Measurements from ENCODE around the gene TRIM47. TPM values are rescaled to one million over a fixed set of nuclear protein-coding genes. Genes with fewer than 3 reads are reported as not detected.

Gene TRIM47, protein sequence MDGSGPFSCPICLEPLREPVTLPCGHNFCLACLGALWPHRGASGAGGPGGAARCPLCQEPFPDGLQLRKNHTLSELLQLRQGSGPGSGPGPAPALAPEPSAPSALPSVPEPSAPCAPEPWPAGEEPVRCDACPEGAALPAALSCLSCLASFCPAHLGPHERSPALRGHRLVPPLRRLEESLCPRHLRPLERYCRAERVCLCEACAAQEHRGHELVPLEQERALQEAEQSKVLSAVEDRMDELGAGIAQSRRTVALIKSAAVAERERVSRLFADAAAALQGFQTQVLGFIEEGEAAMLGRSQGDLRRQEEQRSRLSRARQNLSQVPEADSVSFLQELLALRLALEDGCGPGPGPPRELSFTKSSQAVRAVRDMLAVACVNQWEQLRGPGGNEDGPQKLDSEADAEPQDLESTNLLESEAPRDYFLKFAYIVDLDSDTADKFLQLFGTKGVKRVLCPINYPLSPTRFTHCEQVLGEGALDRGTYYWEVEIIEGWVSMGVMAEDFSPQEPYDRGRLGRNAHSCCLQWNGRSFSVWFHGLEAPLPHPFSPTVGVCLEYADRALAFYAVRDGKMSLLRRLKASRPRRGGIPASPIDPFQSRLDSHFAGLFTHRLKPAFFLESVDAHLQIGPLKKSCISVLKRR
- 33.4 TPM for total RNA-seq
- long read RNA-seq, transcript TRIM47-201 (6 exons, 2,266 nt): major isoform, 125 of 160 reads
- long read RNA-seq, transcript TRIM47-204 (6 exons, 1,907 nt): minor isoform, 11 of 160 reads
- long read RNA-seq, partial matches to known transcripts: 13 of 160 reads
- long read RNA-seq, other reads (novel, unspliced or antisense): 11 of 160 reads

DNA sequence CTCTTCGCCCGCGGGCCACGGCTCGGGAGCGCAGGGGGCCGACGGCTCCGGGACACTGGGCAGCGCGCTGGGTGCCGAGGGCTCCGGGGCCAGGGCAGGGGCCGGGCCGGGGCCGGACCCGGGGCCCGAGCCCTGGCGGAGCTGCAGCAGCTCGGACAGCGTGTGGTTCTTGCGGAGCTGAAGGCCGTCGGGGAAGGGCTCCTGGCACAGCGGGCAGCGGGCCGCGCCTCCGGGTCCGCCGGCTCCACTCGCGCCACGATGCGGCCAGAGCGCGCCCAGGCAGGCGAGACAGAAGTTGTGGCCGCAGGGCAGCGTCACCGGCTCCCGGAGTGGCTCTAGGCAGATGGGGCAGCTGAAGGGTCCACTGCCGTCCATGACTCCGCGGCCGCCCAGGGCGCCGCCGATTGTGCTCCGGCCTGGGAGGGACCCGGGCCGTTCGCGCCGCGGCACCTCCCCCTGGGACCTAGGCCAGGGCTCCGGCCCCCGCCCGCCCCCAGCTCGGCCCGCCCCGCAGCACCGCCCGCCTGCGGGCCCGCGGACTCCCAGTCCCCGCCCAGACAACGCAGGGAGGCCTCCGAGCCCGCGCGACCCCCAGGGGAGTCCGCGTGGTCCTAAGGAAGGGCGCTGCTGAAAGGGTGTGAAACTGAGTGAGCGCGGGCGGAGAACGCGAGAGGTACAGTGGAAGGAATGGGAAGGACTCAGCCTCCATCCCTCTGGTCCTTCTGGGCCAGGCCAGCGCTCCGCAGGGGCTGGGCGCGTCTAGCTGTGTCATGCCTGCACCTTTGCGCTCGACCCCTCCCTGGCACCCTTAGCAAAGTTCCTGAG is at the start of gene TRIM47:
Gene TRIM47, minus strand, starts transcription at position 408 of the 825 bp plus-strand sequence. Its CDS starts 33 bp downstream, at position 375.
- ATAC-seq (ENCODE audit: poor library complexity) (peak; percentile 62), DNase-seq (peak; percentile 85)
- intact Hi-C loops (cut with DNase I): no loop called here

DNA sequence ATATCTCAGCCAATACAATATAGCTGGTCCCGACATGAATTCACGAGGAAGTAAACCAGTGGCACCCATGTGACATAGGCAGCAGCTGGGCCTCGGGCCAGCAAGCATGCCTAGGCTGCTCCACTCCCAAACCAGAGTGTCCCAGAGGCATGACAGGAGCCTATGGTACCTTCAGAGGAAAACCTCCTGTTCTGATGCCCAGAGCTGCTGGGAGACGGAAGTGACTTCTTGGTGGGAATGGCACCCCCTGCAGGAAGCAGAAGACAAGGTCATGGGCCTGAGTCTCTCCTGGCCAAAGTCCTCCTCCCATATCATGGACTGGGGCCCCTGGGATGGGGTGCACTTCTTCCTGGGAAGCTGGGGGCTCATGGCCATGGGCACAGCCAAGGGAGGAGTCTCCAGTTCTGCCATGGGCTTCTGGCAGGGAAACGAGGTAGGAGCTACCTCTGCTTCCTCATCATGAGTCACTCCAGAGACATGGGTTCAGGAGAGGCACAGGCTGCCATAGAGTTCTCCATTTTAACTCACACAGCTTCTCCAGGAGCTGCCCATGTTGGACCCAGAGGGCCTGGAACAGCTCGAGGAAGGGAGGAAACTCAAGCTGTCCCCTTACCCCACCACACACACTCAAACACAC is 49.0 kb upstream of the TRIM47 start:
- DNase-seq: no peak
- intact Hi-C loops (cut with DNase I): no loop called here
- peak; percentile 48 for ATAC-seq (ENCODE audit: poor library complexity)

DNA sequence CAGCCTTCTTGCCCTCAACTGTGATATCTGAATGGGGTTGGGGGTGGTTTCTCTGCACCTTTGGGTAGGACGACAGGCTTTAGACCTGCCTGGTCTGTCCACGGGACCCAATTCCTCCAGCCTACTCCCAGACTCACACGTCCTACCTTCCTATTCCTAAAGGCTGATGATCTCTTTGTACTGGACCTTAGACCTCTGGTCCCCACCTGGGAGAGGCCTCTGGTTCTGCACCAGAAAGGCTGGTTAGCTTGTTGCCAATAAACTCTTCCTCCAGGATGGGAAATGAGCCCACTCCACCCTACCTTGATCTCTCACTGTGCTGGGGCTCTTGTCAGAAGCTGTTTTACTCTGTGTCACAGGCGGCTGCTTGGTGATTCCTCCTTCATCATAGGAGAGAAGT is 48.1 kb upstream of the TRIM47 start:
- ATAC-seq (ENCODE audit: poor library complexity) (no peak), DNase-seq (no peak)
- intact Hi-C loops (cut with DNase I): no loop called here

DNA sequence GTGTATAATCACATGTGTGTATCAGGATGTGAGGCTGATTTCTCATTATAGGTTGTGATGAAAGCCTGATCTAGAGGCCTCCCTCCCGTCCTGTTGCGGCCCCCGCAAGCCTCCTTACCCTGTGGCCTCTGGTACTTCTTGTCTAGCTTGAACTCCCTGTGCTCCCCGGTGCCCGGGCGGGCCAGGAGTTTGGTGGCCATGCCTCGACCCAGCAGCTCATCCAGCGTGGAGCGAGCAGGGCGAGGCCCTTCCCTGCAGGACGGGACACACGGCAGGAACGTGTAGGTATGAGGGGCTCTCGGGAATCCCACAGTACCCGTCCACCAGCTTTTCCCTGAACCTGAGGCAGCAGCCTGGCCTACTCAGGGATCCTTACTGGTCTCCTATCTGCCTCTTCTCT is 47.5 kb upstream of the TRIM47 start:
- no peak for DNase-seq
- intact Hi-C loops (cut with DNase I): no loop called here
- no peak for ATAC-seq (ENCODE audit: poor library complexity)

DNA sequence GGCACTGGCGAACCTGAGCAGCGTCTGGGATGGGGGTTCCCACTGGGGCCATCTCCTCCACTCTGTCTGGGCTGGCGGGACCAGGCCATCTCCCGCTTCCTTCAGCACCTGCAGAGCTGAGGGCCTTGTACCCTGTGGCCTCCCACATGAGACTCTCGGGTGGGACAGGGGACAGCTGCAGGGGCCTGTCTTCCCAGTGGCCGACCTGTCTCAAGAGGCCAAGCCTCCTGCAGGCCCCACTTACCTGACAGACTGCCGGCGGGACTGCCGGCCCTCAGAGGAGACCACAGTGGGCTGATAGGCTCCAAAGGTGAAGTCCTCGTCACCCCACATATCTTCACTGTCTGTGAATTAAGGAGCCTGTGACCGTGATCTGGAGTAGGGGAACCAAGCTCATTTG is 46.7 kb upstream of the TRIM47 start:
- DNase-seq: no peak
- intact Hi-C loops (cut with DNase I): no loop called here
- no peak for ATAC-seq (ENCODE audit: poor library complexity)

DNA sequence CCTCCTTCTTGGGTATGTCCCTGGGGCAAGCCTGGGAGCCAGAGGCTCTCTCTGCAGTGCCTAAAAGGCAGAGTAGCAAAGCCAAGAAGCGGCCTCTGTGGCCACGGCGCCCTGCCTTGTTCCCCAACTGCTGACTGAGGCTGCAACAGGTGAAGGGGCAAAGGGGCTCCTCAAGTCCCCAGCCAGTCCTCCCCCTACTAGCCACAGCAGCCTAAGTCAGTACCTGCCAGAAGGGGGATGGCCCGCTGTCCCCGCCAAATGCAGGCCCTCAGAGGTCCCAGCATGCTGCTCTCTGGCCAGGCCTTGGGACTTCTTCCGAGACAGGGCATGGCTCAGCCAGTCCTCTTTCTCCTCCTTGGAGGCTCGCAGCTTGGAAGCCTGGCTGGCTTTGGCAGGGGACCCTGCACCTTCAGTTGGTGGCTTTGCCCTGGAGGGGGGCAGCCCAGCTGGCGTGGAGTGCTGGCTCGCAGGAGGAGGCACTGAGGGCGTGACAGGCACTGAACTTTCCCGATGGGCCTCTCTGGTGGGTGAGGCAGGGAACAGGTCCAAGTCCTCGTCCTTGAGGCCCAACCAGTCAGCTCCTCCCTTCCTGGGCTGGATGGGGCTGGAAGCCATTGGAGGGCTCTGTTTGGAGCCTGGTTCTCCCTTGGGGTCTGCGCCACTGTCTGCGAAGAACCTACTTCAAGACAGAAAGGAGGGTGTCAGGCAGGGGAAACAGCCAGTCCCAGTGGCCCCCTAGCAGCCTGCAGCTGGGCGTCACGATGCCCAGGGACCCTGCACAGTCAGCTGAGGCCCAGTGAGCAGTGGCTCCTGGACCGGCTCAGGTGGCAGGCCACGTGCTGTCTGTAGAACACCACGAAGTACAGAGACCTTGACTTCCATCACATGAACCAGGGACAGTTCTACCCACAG is 44.8 kb upstream of the TRIM47 start:
- no peak for DNase-seq
- ATAC-seq (ENCODE audit: poor library complexity): no peak
- intact Hi-C loops (cut with DNase I): no loop called here

DNA sequence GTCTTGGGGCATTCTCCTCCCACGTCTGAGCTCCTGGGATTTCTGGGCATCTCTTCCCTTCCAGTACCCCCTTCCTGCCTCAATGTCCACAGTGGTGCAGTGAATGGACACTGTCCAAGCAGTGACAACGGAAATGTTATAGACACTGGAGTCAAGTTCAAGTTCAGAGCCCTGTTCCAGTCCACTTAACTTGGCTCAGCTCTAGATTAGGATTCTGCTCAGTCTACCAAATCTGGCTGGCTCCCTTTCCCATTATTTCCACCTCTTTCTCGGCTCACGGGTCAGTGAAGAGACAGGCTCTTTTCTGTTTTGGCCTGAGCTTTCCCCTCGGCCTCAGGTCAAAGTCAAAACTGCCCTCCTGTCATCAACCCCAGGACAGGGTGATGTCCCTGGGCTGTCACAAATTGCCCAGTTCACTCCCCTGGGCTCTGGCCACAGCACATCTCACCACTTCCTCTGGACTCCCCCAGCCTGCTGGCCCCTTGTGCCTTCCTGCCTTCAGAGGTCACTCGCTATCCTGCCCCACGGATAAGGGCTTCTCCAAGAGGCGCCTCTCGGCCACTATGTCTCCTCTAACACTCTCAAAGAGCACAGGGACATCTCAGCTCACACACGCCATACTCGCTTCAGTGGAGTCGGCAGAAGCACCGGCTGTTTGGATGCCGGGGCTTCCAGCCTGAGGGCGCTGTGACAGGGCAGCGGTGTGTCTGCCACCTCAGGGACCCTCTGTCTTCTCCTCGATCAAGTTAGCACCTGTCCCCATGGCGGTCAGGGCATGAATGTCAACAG is 44.0 kb upstream of the TRIM47 start:
- intact Hi-C loops (cut with DNase I): no loop called here
- no peak for ATAC-seq (ENCODE audit: poor library complexity)
- DNase-seq: no peak

DNA sequence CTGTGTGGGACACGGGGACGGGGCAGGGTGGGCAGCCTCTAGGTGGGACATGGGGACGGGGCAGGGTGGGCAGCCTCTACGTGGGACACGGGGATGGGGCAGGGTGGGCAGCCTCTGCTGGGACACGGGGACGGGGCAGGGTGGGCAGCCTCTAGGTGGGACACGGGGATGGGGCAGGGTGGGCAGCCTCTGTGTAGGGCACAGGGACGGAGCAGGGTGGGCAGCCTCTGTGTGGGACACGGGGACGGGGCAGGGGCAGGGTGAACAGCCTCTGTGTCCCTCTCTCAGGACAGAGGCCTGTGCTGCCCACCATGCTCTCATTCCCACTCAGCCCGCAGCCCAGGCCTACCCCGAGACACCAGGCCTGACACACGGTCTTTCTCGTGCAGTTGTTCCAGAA is 43.2 kb upstream of the TRIM47 start:
- no peak for ATAC-seq (ENCODE audit: poor library complexity)
- DNase-seq: no peak
- intact Hi-C loops (cut with DNase I): no loop called here

DNA sequence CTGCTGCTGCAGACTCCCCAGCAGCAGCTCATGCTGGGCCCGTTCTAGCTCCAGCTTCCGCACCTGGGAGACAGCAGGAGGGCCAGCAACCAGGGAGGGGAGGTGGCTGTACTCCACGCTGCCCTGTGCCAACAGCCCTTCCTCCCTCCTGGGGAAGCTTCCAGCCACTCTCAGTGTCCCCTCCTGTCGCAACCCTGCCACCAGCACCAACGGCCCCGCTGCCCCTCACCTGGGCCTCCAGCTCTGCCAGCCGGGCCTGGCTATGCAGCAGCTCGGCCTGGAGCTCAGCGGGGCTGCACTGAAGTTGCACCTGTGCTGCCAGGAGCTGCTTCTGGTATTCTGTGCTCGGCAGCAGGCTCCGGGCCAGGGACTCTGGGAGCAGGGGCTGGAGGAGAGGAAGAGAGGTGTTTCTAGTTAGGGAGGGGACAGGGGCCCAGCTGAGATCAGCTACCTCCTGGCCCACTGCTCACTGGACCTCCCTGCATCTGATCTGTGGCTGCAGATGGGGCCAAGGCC is 41.7 kb upstream of the TRIM47 start:
- intact Hi-C loops (cut with DNase I): no loop called here
- DNase-seq: no peak
- ATAC-seq (ENCODE audit: poor library complexity): peak; percentile 27

DNA sequence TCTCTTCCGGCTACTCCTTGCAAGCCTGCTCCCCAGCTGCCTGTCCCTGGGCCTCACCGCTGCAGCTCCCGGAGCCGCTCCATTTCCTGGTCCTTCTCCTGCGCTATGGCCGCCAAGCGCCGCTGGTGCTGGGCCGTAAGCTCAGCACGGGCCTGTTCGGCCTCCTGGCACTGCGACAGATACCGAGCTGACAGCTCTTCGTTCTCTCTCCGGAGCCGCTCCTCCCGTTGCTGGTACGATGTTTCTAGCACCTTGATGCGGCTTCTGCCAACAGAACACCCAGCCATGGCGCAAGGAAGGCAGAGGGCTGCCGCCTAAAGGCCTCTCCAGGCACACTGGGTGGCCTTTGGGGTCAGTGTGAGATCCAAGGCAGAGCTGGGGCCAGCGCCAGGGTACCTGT is 41.2 kb upstream of the TRIM47 start:
- ATAC-seq (ENCODE audit: poor library complexity) (no peak), DNase-seq (no peak)
- intact Hi-C loops (cut with DNase I): no loop called here

DNA sequence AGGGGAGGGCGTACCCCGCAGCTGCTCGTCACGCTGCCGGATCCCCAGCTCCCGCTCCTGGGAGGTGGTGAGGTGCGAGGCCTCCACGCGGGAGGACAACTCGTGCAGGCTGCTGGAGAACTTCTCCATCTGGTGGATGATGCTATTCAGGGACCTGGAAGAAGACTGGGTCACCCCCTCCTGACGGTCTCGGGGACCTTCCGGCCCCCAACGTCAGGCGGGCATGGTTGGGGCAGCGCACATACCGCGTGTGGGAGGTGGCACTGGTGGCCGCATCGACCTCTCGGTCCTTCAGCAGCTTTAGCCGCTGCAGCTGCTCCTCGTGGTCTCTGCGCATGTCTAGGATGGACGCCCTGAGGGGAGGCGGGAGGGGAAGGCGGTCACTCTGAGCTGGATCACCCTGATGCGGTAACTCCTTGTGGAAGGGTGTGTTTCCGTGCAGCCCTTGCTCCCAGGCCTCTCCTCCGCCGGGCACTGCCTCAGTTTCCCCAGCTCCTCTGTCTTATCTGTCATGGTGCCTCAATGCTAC is 39.6 kb upstream of the TRIM47 start:
- DNase-seq (no peak), ATAC-seq (ENCODE audit: poor library complexity) (no peak)
- intact Hi-C loops (cut with DNase I): no loop called here

DNA sequence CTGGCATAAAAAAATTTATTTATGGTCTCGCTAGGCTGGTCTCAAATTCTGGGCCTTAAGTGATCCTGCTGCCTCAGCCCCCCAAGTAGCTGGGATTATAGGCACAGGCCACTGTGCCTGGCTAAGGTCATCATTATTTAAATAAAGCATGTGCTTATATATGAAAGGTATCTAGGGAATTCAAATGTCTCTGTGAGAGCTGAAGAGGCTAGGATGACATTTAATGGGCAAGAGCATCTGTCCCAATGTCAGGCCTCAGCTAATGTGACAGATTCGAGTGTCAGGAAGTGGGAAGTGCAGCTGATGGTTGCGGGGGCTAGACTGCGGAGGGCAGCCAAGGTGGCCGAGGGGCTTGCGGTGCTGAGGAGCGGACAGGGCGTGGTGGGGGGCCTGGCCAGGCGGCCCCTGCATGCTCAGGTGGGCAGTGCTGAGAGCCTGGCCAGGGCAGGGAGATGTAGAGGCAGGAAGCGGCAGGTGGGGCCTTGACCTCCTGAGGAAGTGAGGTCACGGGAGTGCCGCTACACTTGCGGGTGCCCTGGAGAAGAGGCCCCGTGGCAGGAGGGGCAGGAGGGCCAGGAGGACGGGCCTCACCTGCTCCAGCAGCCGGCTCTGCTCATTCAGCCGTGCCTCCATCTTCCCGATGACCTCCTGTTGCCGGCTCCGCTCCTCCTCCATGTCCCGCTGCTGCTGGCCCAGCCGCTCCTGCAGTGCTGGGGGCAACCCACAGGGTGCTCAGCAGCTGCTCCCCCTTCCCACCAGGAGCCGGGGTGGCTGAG is 38.9 kb upstream of the TRIM47 start:
- no peak for DNase-seq
- intact Hi-C loops (cut with DNase I): no loop called here
- no peak for ATAC-seq (ENCODE audit: poor library complexity)

DNA sequence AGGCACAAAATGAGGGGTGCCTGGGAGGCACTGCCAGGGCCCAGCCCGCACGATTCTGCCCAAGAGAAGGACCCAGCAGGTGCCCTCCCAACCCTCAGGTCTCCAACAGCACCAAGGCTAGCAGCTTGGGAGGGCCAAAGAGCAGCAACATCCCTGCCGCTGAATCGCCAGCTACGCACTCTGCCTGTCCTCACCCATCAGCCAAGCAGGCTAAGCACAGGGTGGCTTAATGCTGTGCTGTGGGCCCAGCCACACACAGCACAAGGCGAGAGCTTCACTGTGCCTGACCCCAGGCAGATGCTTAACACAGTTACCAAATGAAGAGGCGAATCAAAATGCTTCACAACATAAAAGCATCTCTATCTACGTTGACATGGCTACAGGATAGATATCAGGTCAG is 36.9 kb upstream of the TRIM47 start:
- ATAC-seq (ENCODE audit: poor library complexity) (no peak), DNase-seq (no peak)
- intact Hi-C loops (cut with DNase I): no loop called here

DNA sequence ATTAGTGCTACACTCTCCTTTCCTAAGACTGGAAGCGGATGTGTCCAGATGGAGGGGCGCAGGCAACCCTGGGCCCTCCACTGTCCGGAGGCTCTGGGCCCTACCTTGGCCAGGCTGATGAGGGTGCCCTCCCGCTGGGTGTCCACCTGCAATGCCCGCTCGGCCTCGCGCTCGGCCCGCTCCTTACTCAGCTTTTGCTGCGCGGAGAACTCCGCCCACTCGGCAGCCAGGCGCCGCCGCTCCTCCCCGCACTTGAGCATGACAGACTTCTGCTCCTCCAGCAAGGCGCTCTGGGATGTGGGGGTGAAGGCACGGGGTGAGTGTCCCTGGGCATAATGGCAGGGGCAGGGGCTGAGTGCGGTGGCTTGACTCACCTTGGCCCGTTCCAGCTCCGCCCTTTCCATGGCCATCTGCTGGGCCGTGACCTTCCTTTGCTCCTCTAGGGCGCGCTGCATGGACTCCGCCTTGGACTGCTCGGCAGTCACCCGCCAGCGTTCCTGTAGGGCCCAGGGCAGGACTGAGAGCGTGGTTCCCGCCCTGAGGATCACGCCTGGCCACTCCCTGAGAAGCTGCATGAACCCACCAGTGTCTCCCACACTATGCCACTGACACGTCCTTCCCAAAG is 36.4 kb upstream of the TRIM47 start:
- ATAC-seq (ENCODE audit: poor library complexity) (no peak), DNase-seq (no peak)
- intact Hi-C loops (cut with DNase I): no loop called here

DNA sequence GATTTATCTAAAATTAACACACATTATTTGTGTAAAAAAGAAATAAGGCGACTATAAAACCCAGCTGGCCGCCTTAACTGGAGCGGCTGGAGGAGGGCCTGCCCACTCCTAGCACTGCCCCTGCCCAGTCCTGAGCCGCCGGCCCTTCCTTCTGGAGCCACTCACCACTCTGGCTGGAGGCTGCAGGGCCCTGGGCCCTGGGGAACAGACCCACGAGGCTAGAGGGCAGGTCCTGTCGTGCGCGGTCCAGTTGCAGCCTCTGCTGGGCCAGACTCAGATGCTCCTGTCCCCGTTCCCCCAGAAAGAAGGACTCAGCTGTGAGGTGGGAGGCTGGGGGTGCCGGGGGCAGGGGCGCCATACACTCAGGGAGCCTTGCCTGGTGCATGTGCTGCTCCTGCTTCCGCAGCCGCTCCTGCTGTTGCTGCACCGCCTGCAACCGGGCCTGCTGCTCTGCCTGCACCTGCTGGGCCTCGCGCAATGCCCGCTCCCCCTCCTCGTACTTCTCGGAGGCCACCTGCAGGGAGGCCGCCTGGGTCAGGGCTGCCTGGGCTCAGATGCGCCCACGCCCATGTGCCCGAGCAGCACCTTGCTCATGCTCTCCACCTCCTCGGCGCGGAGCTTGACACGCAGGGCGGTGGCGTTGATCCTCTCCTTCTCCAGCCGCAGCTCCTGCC is 35.3 kb upstream of the TRIM47 start:
- intact Hi-C loops (cut with DNase I): no loop called here
- ATAC-seq (ENCODE audit: poor library complexity): no peak
- no peak for DNase-seq

Data from Right ventricle myocardium superior (tissue), 1 donor.